ENCODE measurements around the gene KCNS3.

Gene KCNS3

GRCh38 chr2:17916584-17916983, 38.1 kb downstream of the KCNS3 start:
- Histone ChIP-seq H3K9me3 (ENCODE audit: severe bottlenecking) (no peaks in the 10 kb centered on the region), H3K27ac (ENCODE audit: poor library complexity, severe bottlenecking) (no peak overlapping the region), H3K4me1 (ENCODE audit: insufficient read depth, poor library complexity, severe bottlenecking) (no peaks in the 10 kb centered on the region), H3K4me3 (ENCODE audit: severe bottlenecking) (no peak overlapping the region), H3K27me3 (ENCODE audit: insufficient read depth, poor library complexity, severe bottlenecking) (no peaks in the 10 kb centered on the region), H3K36me3 (ENCODE audit: low read depth) (no peaks in the 10 kb centered on the region)
- DNase-seq (ENCODE audit: low spot score) (no peak), ATAC-seq (ENCODE audit: low read depth) (no peak)
- TF ChIP-seq CTCF (IDR thresholded peaks at IDR 0.05; ENCODE audit: poor library complexity, severe bottlenecking) = no peak

GRCh38 chr2:17918789-17919188, 40.3 kb downstream of the KCNS3 start:
- H3K4me3 ChIP-seq (ENCODE audit: severe bottlenecking) = no peak overlapping the region
- H3K27me3 ChIP-seq (ENCODE audit: insufficient read depth, poor library complexity, severe bottlenecking) = no peaks in the 10 kb centered on the region
- peak; percentile 22 for TF ChIP-seq CTCF (IDR thresholded peaks at IDR 0.05; ENCODE audit: poor library complexity, severe bottlenecking)
- H3K36me3 ChIP-seq (ENCODE audit: low read depth) = no peaks in the 10 kb centered on the region
- H3K27ac ChIP-seq (ENCODE audit: poor library complexity, severe bottlenecking) = no peak overlapping the region
- DNase-seq (ENCODE audit: low spot score) (no peak), ATAC-seq (ENCODE audit: low read depth) (peak; percentile 41; the same call in 1 of the 3 replicates)
- no peaks in the 10 kb centered on the region for H3K9me3 ChIP-seq (ENCODE audit: severe bottlenecking)
- H3K4me1 ChIP-seq (ENCODE audit: insufficient read depth, poor library complexity, severe bottlenecking) = no peaks in the 10 kb centered on the region

GRCh38 chr2:17930773-17931172, 52.3 kb downstream of the KCNS3 start:
- no peak for DNase-seq (ENCODE audit: low spot score)
- H3K27ac ChIP-seq (ENCODE audit: poor library complexity, severe bottlenecking) = no peak overlapping the region
- H3K4me1 ChIP-seq (ENCODE audit: insufficient read depth, poor library complexity, severe bottlenecking) = no peaks in the 10 kb centered on the region
- ATAC-seq (ENCODE audit: low read depth) = no peak
- no peaks in the 10 kb centered on the region for H3K9me3 ChIP-seq (ENCODE audit: severe bottlenecking)
- H3K36me3 ChIP-seq (ENCODE audit: low read depth) = no peaks in the 10 kb centered on the region
- no peak for TF ChIP-seq CTCF (IDR thresholded peaks at IDR 0.05; ENCODE audit: poor library complexity, severe bottlenecking)
- H3K27me3 ChIP-seq (ENCODE audit: insufficient read depth, poor library complexity, severe bottlenecking) = no peaks in the 10 kb centered on the region
- no peak overlapping the region for H3K4me3 ChIP-seq (ENCODE audit: severe bottlenecking)

GRCh38 chr2:17933256-17933655, 54.8 kb downstream of the KCNS3 start:
- Histone ChIP-seq H3K9me3 (ENCODE audit: severe bottlenecking) (no peaks in the 10 kb centered on the region), H3K4me1 (ENCODE audit: insufficient read depth, poor library complexity, severe bottlenecking) (no peaks in the 10 kb centered on the region), H3K36me3 (ENCODE audit: low read depth) (no peaks in the 10 kb centered on the region), H3K4me3 (ENCODE audit: severe bottlenecking) (no peak overlapping the region), H3K27me3 (ENCODE audit: insufficient read depth, poor library complexity, severe bottlenecking) (no peaks in the 10 kb centered on the region), H3K27ac (ENCODE audit: poor library complexity, severe bottlenecking) (no peak overlapping the region)
- no peak for DNase-seq (ENCODE audit: low spot score)
- no peak for TF ChIP-seq CTCF (IDR thresholded peaks at IDR 0.05; ENCODE audit: poor library complexity, severe bottlenecking)
- no peak for ATAC-seq (ENCODE audit: low read depth)

GRCh38 chr2:17934721-17935120, 56.3 kb downstream of the KCNS3 start:
- TF ChIP-seq CTCF (IDR thresholded peaks at IDR 0.05; ENCODE audit: poor library complexity, severe bottlenecking) = no peak
- Histone ChIP-seq H3K4me3 (ENCODE audit: severe bottlenecking) (no peak overlapping the region), H3K36me3 (ENCODE audit: low read depth) (no peaks in the 10 kb centered on the region), H3K9me3 (ENCODE audit: severe bottlenecking) (no peaks in the 10 kb centered on the region), H3K4me1 (ENCODE audit: insufficient read depth, poor library complexity, severe bottlenecking) (no peaks in the 10 kb centered on the region), H3K27ac (ENCODE audit: poor library complexity, severe bottlenecking) (no peak overlapping the region), H3K27me3 (ENCODE audit: insufficient read depth, poor library complexity, severe bottlenecking) (no peaks in the 10 kb centered on the region)
- DNase-seq (ENCODE audit: low spot score) (no peak), ATAC-seq (ENCODE audit: low read depth) (no peak)

Measured in RWPE2 (cell line).